ENCODE results near the gene ATP8B1.
A peak's percentile ranks its signal among the peaks of the same experiment; 100 is the strongest.

Gene ATP8B1

DNA sequence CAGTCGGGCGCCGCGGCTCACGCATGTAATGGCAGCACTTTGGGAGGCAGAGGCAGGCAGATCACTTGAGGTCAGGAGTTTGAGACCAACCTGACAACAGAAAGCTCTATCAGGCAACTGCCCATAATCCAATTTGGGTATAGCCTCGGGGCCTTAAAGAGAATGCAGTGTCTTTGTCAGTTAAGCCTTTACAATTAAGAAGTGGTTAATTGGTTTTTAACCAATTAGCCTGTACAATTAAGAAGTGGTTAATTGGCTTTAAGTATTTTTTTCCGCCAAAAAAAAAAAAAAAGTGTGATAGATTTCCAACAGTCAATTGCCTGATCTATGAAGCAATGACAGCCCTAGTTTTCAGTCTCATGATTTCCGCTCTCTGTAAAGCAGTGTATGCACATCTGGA is 106.8 kb downstream of the ATP8B1 start:
- H3K4me3 Mint-ChIP-seq, result no peak overlapping the region
- H3K9me3 Mint-ChIP-seq, result no peaks in the 10 kb centered on the region
- intact Hi-C loops (cut with micrococcal nuclease), result no loop called here
- H3K27me3 Mint-ChIP-seq, result no peaks in the 10 kb centered on the region
- no peaks in the 10 kb centered on the region for H3K36me3 Mint-ChIP-seq (ENCODE audit: low read depth)
- no peak overlapping the region for H3K27ac Mint-ChIP-seq
- peaks cover 5% of the 10 kb centered on the region for H3K4me1 Mint-ChIP-seq (ENCODE audit: low read depth)

GRCh38 chr18:57691363-57691762 is 111.8 kb downstream of the ATP8B1 start:
- H3K27ac Mint-ChIP-seq, result no peak overlapping the region
- H3K4me1 Mint-ChIP-seq (ENCODE audit: low read depth), result peaks cover 11% of the 10 kb centered on the region
- no peaks in the 10 kb centered on the region for H3K27me3 Mint-ChIP-seq
- no peak overlapping the region for H3K4me3 Mint-ChIP-seq
- no peaks in the 10 kb centered on the region for H3K9me3 Mint-ChIP-seq
- intact Hi-C loops (cut with micrococcal nuclease), result no loop called here
- peaks cover 9% of the 10 kb centered on the region for H3K36me3 Mint-ChIP-seq (ENCODE audit: low read depth)

DNA sequence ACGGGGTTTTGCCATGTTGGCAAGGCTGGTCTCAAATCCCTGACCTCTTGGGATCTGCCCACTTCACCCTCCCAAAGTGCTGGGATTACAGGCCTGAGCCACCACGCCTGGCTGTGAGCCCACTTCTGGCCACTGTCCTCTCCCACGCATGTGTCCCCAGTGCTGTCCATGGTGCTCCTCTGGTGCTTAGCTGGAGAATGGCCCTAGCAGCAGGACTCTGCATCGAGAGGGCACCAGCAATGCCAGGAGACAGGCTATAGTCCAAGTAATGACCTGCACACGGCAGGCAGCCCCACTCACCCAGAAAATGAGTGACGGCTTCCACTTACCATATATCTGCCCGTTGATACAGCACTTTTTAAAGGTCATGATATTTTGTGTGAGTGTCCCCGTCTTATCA is 115.1 kb downstream of the ATP8B1 start:
- Mint-ChIP-seq H3K27ac (no peak overlapping the region), H3K36me3 (ENCODE audit: low read depth) (peaks cover 9% of the 10 kb centered on the region), H3K4me1 (ENCODE audit: low read depth) (peaks cover 6% of the 10 kb centered on the region), H3K27me3 (no peaks in the 10 kb centered on the region), H3K4me3 (no peak overlapping the region), H3K9me3 (no peaks in the 10 kb centered on the region)
- intact Hi-C loops (cut with micrococcal nuclease), result no loop called here

GRCh38 chr18:57683470-57683869 is 119.6 kb downstream of the ATP8B1 start:
- Mint-ChIP-seq H3K27me3 (no peaks in the 10 kb centered on the region), H3K27ac (no peak overlapping the region), H3K9me3 (no peaks in the 10 kb centered on the region), H3K36me3 (ENCODE audit: low read depth) (peaks cover 8% of the 10 kb centered on the region), H3K4me3 (no peak overlapping the region), H3K4me1 (ENCODE audit: low read depth) (no peaks in the 10 kb centered on the region)
- intact Hi-C loops (cut with micrococcal nuclease), result no loop called here

- peaks cover 10% of the 10 kb centered on the region for H3K4me1 Mint-ChIP-seq (ENCODE audit: low read depth)
- H3K36me3 Mint-ChIP-seq (ENCODE audit: low read depth), result peaks cover 6% of the 10 kb centered on the region
- H3K27me3 Mint-ChIP-seq, result no peaks in the 10 kb centered on the region
- intact Hi-C loops (cut with micrococcal nuclease), result no loop called here
- no peak overlapping the region for H3K27ac Mint-ChIP-seq
- H3K9me3 Mint-ChIP-seq, result no peaks in the 10 kb centered on the region
- no peak overlapping the region for H3K4me3 Mint-ChIP-seq
Observed at GRCh38 chr18:57677262-57678211, 125.6 kb downstream of the ATP8B1 start.

DNA sequence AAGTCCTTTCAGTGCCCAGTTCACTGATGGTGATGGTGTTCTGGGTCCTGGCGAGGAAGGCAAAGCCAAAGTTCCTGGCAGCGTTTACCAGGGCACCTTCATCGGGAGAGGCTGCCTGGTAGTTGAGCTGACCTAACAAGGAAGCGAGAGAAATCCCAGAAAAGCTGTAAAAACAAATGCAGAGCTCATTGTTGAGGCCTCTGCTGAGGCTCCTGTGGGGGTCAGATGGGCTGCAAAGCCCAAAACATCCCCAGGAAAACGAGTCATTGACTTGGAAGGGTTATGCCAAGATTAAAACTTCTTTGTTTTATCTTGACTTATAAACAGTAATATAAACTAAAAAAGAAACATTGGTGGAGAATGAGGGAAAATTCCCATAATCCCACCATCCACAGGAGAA is 128.2 kb downstream of the ATP8B1 start:
- Mint-ChIP-seq H3K4me3 (no peak overlapping the region), H3K36me3 (ENCODE audit: low read depth) (peaks cover 6% of the 10 kb centered on the region), H3K27ac (no peak overlapping the region), H3K4me1 (ENCODE audit: low read depth) (peaks cover 12% of the 10 kb centered on the region), H3K9me3 (peaks cover 8% of the 10 kb centered on the region), H3K27me3 (no peaks in the 10 kb centered on the region)
- intact Hi-C loops (cut with micrococcal nuclease), result no loop called here

DNA sequence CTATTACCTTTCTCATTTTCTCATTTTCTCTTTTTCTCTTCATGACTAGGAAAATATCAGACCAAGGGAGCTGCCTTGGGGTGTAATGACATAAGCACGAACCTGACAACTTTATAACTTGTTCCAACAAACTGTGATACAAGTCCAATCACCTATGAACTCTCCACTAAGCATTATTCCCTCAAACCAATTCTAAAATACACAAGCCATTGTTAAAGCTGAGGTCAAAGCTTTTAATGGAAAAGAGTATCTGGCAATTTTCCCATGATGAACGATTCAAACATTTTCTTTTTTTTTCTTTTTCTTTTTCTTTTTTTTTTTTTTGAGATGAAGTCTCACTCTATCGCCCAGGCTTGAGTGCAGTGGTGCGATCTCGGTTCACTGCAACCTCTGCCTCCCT is 133.1 kb downstream of the ATP8B1 start:
- H3K9me3 Mint-ChIP-seq, result peaks cover 8% of the 10 kb centered on the region
- intact Hi-C loops (cut with micrococcal nuclease), result no loop called here
- peaks cover 37% of the 10 kb centered on the region for H3K4me1 Mint-ChIP-seq (ENCODE audit: low read depth)
- H3K27ac Mint-ChIP-seq, result no peak overlapping the region
- H3K36me3 Mint-ChIP-seq (ENCODE audit: low read depth), result no peaks in the 10 kb centered on the region
- H3K4me3 Mint-ChIP-seq, result no peak overlapping the region
- H3K27me3 Mint-ChIP-seq, result no peaks in the 10 kb centered on the region

DNA sequence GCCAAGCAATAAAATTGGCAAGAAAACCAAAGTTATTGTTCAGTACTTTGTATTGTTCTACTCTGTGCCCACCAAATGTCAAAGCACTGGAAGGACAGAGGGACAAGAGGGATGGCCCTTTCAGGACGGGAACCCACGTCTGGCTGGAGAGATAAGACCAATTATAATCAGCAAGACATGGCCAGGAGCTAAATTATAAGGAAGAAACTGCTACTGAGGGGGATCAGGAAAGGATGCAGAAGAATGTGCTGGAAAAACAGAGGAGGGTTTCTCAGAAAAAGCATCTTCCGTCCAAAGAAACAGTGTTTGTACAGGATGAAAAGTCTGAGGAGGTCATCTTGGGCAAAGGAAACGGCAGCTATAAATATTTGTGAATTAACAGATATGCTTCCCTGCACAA is 135.1 kb downstream of the ATP8B1 start:
- Mint-ChIP-seq H3K27ac (no peak overlapping the region), H3K36me3 (ENCODE audit: low read depth) (no peaks in the 10 kb centered on the region), H3K4me1 (ENCODE audit: low read depth) (peaks cover 44% of the 10 kb centered on the region), H3K4me3 (no peak overlapping the region), H3K27me3 (no peaks in the 10 kb centered on the region), H3K9me3 (peaks cover 8% of the 10 kb centered on the region)
- intact Hi-C loops (cut with micrococcal nuclease), result loop anchor here (5.0 kb wide), 1 partner anchor 36 kb away; no protein-coding TSS in a partner anchor

- H3K4me1 Mint-ChIP-seq (ENCODE audit: low read depth), result peaks cover 44% of the 10 kb centered on the region
- intact Hi-C loops (cut with micrococcal nuclease), result loop anchor here (5.0 kb wide), 1 partner anchor 35 kb away; no protein-coding TSS in a partner anchor
- no peak overlapping the region for H3K4me3 Mint-ChIP-seq
- H3K27ac Mint-ChIP-seq, result peak overlapping the region; percentile 74
- H3K36me3 Mint-ChIP-seq (ENCODE audit: low read depth), result no peaks in the 10 kb centered on the region
- no peaks in the 10 kb centered on the region for H3K27me3 Mint-ChIP-seq
- H3K9me3 Mint-ChIP-seq, result peaks cover 3% of the 10 kb centered on the region
Observed at GRCh38 chr18:57666818-57667497, 136.2 kb downstream of the ATP8B1 start.

- Mint-ChIP-seq H3K27me3 (no peaks in the 10 kb centered on the region), H3K4me3 (no peak overlapping the region), H3K4me1 (ENCODE audit: low read depth) (peaks cover 39% of the 10 kb centered on the region), H3K9me3 (no peaks in the 10 kb centered on the region), H3K27ac (no peak overlapping the region), H3K36me3 (ENCODE audit: low read depth) (no peaks in the 10 kb centered on the region)
- intact Hi-C loops (cut with micrococcal nuclease), result loop anchor here (5.0 kb wide), 1 partner anchor 32 kb away; no protein-coding TSS in a partner anchor
Observed at GRCh38 chr18:57664568-57665165, 138.4 kb downstream of the ATP8B1 start.

DNA sequence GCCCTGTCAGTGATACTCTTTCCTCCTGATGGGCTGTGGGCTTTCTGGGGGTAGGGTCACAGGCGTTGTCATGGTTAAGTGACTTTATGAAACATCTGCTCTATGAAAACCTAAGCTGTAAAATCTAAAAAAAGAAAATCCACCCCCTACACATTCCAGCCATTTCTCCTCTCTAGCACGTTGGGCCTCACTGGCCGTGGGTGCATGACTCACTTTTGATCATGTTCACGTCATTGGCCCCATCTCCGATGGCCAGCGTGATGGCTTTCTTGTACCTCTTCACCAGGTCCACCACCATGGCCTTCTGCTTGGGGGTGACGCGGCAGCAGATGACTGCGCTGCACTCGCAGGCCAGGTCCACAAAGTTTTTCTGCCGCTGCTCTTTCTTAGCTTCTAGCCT is 142.2 kb downstream of the ATP8B1 start:
- intact Hi-C loops (cut with micrococcal nuclease), result no loop called here
- H3K27me3 Mint-ChIP-seq, result no peaks in the 10 kb centered on the region
- no peak overlapping the region for H3K27ac Mint-ChIP-seq
- peaks cover 16% of the 10 kb centered on the region for H3K4me1 Mint-ChIP-seq (ENCODE audit: low read depth)
- H3K36me3 Mint-ChIP-seq (ENCODE audit: low read depth), result no peaks in the 10 kb centered on the region
- H3K9me3 Mint-ChIP-seq, result peaks cover under 1% of the 10 kb centered on the region
- no peak overlapping the region for H3K4me3 Mint-ChIP-seq

DNA sequence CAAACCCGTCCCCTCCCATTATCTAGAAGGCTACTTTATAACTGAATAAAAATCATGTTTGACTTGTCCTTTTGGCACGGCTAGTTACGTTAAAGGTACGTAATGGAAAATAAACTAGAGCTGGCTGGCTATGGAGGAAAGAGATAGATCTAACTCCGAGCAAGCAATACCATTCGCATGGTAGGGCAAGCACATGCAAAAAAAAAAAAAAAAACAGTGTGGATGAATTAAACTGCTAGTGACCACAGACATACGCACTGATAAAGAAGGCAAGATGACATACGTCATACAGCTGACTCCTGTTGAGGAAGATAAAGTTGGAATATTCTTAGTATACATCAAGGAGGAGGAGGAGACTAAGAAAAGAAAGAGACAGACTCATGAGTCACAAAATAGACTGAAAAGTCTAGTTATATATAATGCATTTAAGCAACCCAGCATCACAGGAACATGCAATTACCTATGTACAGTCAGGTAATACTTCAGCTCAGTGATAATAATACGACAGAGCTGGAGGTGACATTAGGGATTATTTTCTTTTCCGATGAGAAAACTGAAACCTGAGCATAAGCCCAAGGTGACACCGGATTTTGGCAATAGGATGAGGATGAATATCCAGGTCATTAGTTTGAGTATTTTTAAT is 143.5 kb downstream of the ATP8B1 start:
- peaks cover 14% of the 10 kb centered on the region for H3K9me3 Mint-ChIP-seq
- no peak overlapping the region for H3K27ac Mint-ChIP-seq
- no peaks in the 10 kb centered on the region for H3K27me3 Mint-ChIP-seq
- H3K4me1 Mint-ChIP-seq (ENCODE audit: low read depth), result peaks cover 3% of the 10 kb centered on the region
- H3K4me3 Mint-ChIP-seq, result no peak overlapping the region
- peaks cover 13% of the 10 kb centered on the region for H3K36me3 Mint-ChIP-seq (ENCODE audit: low read depth)
- intact Hi-C loops (cut with micrococcal nuclease), result no loop called here

DNA sequence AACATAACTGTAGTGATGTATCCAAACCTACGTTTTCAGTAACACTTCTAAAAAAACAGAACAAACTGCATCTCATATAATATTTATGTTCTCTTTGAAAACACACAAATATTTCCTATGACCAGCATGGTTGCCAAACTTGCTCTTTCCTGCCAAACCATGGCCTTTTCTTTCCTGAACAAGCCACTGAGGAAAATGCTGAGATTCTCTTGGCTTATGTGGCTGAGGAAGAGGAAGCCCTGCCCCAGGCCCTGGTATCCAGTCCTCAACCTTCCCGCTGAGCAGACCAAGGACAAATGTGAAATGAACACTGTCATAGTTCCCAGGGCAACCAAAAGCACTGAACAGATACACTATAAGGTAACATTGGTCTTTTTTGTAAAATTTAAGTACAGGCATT is 145.6 kb downstream of the ATP8B1 start:
- intact Hi-C loops (cut with micrococcal nuclease), result no loop called here
- peaks cover 28% of the 10 kb centered on the region for H3K36me3 Mint-ChIP-seq (ENCODE audit: low read depth)
- peaks cover 24% of the 10 kb centered on the region for H3K9me3 Mint-ChIP-seq
- H3K27ac Mint-ChIP-seq, result no peak overlapping the region
- H3K4me3 Mint-ChIP-seq, result no peak overlapping the region
- no peaks in the 10 kb centered on the region for H3K4me1 Mint-ChIP-seq (ENCODE audit: low read depth)
- H3K27me3 Mint-ChIP-seq, result no peaks in the 10 kb centered on the region

GRCh38 chr18:57655740-57656139 is 147.4 kb downstream of the ATP8B1 start:
- peaks cover 24% of the 10 kb centered on the region for H3K9me3 Mint-ChIP-seq
- no peaks in the 10 kb centered on the region for H3K4me1 Mint-ChIP-seq (ENCODE audit: low read depth)
- H3K27me3 Mint-ChIP-seq, result no peaks in the 10 kb centered on the region
- H3K4me3 Mint-ChIP-seq, result no peak overlapping the region
- no peak overlapping the region for H3K27ac Mint-ChIP-seq
- H3K36me3 Mint-ChIP-seq (ENCODE audit: low read depth), result peaks cover 28% of the 10 kb centered on the region
- intact Hi-C loops (cut with micrococcal nuclease), result no loop called here
